Left lung (tissue), 10 donors: ENCODE measurements around the gene OVAAL. TPM values are rescaled to one million over a fixed set of nuclear protein-coding genes. Genes with fewer than 3 reads are reported as not detected.
A peak's percentile ranks its signal among the peaks of the same experiment; 100 is the strongest.

Experiments
- ATAC-seq: fragments of 200-7000 bp; cut with Tn5 transposase; one replicate; pipeline ENCODE4 v1.9.1; 2020; ENCODE audit warnings: moderate library complexity
- DNase-seq, 4 donors: peaks; one replicate each; pipeline ENCODE4 v3.0.0-alpha.2; 2013 to 2020
- H3K27ac ChIP-seq, 2 donors: fragments of 200-600 bp; sonication (generic) in 1 of 2; one replicate each; pipeline versions ENCODE4 v1.5.0 to v1.8.0; 2020 to 2021
- H3K27me3 ChIP-seq, 2 donors: fragments of 200-600 bp; sonication (generic) in 1 of 2; one replicate each; pipeline versions ENCODE4 v1.5.0 to v1.8.0; 2020 to 2021
- H3K36me3 ChIP-seq, 2 donors: fragments of 200-600 bp; sonication (generic) in 1 of 2; one replicate each; pipeline versions ENCODE4 v1.5.0 to v1.8.0; 2020 to 2021
- H3K4me1 ChIP-seq, 2 donors: fragments of 200-600 bp; one replicate each; pipeline ENCODE4 v1.8.0; 2021
- H3K4me3 ChIP-seq, 2 donors: fragments of 200-600 bp; sonication (generic) in 1 of 2; one replicate each; pipeline versions ENCODE4 v1.5.0 to v1.8.0; 2020 to 2021; ENCODE audit warnings: mild to moderate bottlenecking in 1 of 2
- H3K9me3 ChIP-seq, 2 donors: fragments of 200-600 bp; sonication (generic) in 1 of 2; one replicate each; pipeline versions ENCODE4 v1.5.0 to v1.8.0; 2020 to 2021
- CTCF ChIP-seq, 2 donors: fragments of 200-600 bp; sonication (generic) in 1 of 2; IDR thresholded peaks; one replicate each; pipeline versions ENCODE4 v1.5.0 to v1.8.0; 2021; ENCODE audit warnings: antibody characterized with exemption in 2 of 2
- intact Hi-C, 2 donors: fragments of 100-400 bp; cut with DNase I; formaldehyde crosslinking; loops; one replicate each; pipeline versions ENCODE4 v1.11.2 to v1.14.2; 2022
- polyA plus RNA-seq, 6 donors: library from polyadenylated mRNA; unstranded; fragments of 120-200 nt; gene quantifications; one replicate each; pipeline ENCODE4 v1.2.1, GENCODE V29; 2013; ENCODE audit not compliant: insufficient read length in 6 of 6
- total RNA-seq, 2 donors: library from RNA; stranded (reverse); fragmentation: NEBNext Ultra II Directional; extraction: Animal tissue kit (Norgen Biotek cat#: 25700); gene quantifications; one replicate each; pipeline ENCODE4 v1.2.1, GENCODE V29; 2021
- donor health status: DM: no; HTN: yes; CAD: no.
- donor health status: DM: no; HTN: no; CAD: no.

Gene OVAAL
- total and polyA plus RNA-seq, 8 donors: not detected

DNA sequence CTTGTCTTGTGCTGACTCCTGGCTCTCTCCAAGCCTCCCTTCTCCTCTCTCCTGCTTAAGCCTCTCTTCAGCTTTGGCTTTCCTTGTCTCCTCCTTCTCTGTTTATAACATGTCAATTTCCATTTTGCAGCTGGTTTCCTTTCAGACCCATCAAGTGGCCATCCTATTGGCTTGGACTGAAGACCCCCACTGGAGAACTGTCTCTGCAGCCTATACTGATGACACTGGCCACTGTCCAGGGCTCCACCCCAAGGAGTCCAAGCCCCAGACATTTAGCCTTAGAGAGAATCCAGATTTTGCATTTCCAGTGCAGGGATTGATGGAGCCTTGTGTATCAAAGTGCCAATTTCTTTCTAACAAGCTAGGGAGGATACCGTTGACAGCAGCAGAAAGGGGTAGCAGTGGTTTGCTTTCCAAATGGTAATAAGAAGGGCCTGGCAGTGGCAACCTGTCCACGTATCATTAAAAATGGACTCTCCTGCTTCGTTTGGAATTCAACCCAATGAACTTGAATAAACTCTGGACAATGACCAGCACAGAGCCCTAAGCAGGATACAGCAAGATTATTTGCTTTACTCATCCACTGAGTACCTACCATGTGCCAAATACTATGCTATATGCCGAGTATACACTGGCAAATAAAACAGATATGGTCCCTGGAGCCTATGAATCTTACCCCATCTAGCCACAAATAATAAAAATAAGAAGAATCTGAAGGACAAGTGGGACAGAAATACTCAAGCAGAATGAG lies 6.5 kb downstream of the OVAAL start:
- no peak for TF ChIP-seq CTCF (IDR thresholded peaks at IDR 0.05)
- Histone ChIP-seq H3K27ac (peak overlapping the region in 1 of 2 donors; percentile 34), H3K4me3 (no peak overlapping the region), H3K36me3 (no peaks in the 10 kb centered on the region), H3K4me1 (no peaks in the 10 kb centered on the region), H3K9me3 (no peaks in the 10 kb centered on the region), H3K27me3 (no peaks in the 10 kb centered on the region)
- DNase-seq (no peak), ATAC-seq (no peak)
- intact Hi-C loops: no loop called here

DNA sequence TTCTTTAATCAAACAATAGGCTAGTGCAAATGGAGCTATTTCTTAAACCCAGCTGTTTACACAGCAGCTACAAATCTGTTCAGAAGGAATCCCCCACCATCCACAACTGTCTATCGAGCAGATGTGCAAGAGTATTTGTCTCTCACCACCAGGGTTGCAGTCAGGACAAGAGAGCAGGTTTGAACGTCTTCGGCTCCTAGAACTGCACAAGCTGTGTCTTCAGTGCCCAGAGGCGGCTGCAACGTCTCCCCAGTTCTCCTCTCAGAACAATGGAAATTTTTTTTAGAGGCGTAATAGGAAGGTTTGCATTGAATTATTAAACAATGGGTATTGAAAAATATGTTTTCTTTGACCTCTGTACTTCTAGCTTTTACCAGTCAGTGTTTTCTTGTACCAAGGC lies 7.3 kb downstream of the OVAAL start:
- H3K27ac ChIP-seq: peak overlapping the region in 1 of 2 donors; percentile 34
- H3K9me3 ChIP-seq: no peaks in the 10 kb centered on the region
- ATAC-seq: no peak
- no peaks in the 10 kb centered on the region for H3K27me3 ChIP-seq
- TF ChIP-seq CTCF (IDR thresholded peaks at IDR 0.05): no peak
- H3K36me3 ChIP-seq: no peaks in the 10 kb centered on the region
- no peak for DNase-seq
- intact Hi-C loops: no loop called here
- H3K4me3 ChIP-seq: no peak overlapping the region
- H3K4me1 ChIP-seq: no peaks in the 10 kb centered on the region

DNA sequence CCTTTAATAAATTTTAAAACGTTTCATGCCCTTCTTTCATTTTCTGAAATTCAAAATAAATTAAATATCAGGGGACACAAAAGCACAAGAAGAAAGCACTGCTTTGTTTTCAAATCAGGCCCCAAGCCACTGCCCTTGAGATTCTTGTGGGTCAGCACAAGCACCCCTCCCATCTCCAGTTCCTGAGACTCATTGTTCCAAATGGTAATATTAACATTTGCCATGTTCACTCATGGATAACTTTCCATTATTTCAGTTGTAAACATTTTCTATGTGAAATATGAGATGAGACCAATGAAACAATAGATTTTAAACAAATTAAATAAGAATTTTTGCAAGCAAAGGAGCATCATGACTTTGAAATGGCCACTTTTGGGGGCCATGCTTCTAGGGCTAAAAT lies 7.7 kb downstream of the OVAAL start:
- Histone ChIP-seq H3K9me3 (no peaks in the 10 kb centered on the region), H3K27ac (peak overlapping the region in 1 of 2 donors; percentile 34), H3K4me1 (no peaks in the 10 kb centered on the region), H3K27me3 (no peaks in the 10 kb centered on the region), H3K4me3 (no peak overlapping the region), H3K36me3 (no peaks in the 10 kb centered on the region)
- intact Hi-C loops: no loop called here
- DNase-seq: no peak
- no peak for TF ChIP-seq CTCF (IDR thresholded peaks at IDR 0.05)
- no peak for ATAC-seq

GRCh38 chr1:180567654-180568053 lies 8.9 kb downstream of the OVAAL start:
- no peak overlapping the region for H3K27ac ChIP-seq
- no peaks in the 10 kb centered on the region for H3K4me1 ChIP-seq
- no peak for TF ChIP-seq CTCF (IDR thresholded peaks at IDR 0.05)
- no peaks in the 10 kb centered on the region for H3K9me3 ChIP-seq
- H3K27me3 ChIP-seq: no peaks in the 10 kb centered on the region
- H3K36me3 ChIP-seq: no peaks in the 10 kb centered on the region
- no peak overlapping the region for H3K4me3 ChIP-seq
- DNase-seq (no peak), ATAC-seq (no peak)
- intact Hi-C loops: no loop called here

DNA sequence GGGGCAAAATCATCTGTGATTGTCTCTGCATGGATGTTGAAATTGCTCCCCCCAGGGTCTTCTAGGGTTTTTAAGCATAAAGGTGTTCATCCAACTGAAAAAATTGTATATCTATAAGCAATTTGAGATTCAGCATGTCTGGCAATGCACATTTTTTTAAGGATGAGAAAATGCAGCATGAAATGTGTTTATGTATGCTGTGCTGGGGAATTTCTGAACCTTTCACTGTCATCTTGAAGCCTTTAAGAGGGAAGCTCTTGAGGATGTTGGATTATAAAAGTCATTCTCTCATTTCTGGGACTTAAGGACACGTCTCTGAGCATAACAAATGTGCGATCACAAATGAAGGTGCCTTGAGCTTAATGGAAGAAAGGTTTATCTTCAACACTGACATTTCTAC lies 9.4 kb downstream of the OVAAL start:
- no peaks in the 10 kb centered on the region for H3K4me1 ChIP-seq
- H3K27me3 ChIP-seq: no peaks in the 10 kb centered on the region
- ATAC-seq (no peak), DNase-seq (no peak)
- H3K9me3 ChIP-seq: no peaks in the 10 kb centered on the region
- no peak overlapping the region for H3K4me3 ChIP-seq
- TF ChIP-seq CTCF (IDR thresholded peaks at IDR 0.05): no peak
- H3K27ac ChIP-seq: no peak overlapping the region
- no peaks in the 10 kb centered on the region for H3K36me3 ChIP-seq
- intact Hi-C loops: no loop called here
